Upper lobe of left lung (tissue), 4 donors: Measurements from ENCODE around the gene SLC36A4.

Experiments used
- EP300 ChIP-seq, 4 donors: sonication (generic); formaldehyde crosslinking; IDR thresholded peaks; one replicate each; pipeline ENCODE4 v1.5.1; 2017; ENCODE audit warnings: antibody characterized with exemption in 4 of 4, control low read depth in 2 of 4
- TF ChIP-seq, protein P1 (sequence below), 6 experiments: fragments of 450-650 bp in 4 of 6; fragments of 200-600 bp in 2 of 6; sonication (generic) in 2 of 6; IDR thresholded peaks; one replicate each; pipeline ENCODE4 v1.5.1; 2016 to 2019; ENCODE audit warnings: antibody characterized with exemption in 6 of 6

DNA sequence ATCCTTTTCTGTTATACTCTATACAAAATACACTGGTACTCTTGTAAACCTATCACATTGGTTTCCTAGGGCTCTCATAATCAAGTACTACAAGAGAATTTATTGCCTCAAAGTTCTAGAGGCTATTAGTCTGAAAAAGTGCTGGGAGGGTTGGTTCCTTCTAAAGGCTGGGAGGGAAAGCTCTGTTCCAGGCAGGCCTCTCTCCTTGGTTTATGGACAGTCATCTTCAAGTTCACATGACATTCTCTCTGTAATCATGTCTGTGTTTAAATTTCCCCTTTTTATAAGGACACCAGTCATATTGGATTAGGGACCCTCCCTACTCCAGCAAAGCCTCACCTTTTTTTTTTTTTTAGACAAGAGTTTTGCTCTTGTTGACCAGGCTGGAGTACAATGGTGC lies 9.1 kb downstream of the SLC36A4 start:
- TF ChIP-seq, protein P1, sequence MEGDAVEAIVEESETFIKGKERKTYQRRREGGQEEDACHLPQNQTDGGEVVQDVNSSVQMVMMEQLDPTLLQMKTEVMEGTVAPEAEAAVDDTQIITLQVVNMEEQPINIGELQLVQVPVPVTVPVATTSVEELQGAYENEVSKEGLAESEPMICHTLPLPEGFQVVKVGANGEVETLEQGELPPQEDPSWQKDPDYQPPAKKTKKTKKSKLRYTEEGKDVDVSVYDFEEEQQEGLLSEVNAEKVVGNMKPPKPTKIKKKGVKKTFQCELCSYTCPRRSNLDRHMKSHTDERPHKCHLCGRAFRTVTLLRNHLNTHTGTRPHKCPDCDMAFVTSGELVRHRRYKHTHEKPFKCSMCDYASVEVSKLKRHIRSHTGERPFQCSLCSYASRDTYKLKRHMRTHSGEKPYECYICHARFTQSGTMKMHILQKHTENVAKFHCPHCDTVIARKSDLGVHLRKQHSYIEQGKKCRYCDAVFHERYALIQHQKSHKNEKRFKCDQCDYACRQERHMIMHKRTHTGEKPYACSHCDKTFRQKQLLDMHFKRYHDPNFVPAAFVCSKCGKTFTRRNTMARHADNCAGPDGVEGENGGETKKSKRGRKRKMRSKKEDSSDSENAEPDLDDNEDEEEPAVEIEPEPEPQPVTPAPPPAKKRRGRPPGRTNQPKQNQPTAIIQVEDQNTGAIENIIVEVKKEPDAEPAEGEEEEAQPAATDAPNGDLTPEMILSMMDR (IDR thresholded peaks at IDR 0.05): no peak
- TF ChIP-seq EP300 (IDR thresholded peaks at IDR 0.05): no peak
